DOHH2 (cell line): ENCODE results near the gene R3HDM2.

Experiments
- EZH2phosphoT487 ChIP-seq: fragments of 200-600 bp; sonication (generic); IDR thresholded peaks from 2 replicates; pipeline ENCODE4 v1.6.1; 2017; ENCODE audit warnings: borderline replicate concordance, mild to moderate bottlenecking, antibody characterized with exemption, low read length, moderate library complexity, mixed read lengths
- TF ChIP-seq, protein P1 (sequence below): fragments of 200-600 bp; sonication (generic); IDR thresholded peaks from one replicate; pipeline ENCODE4 v1.5.1; 2014; ENCODE audit warnings: antibody characterized with exemption, mild to moderate bottlenecking, low read depth, low read length; ENCODE audit not compliant: poor library complexity, severe bottlenecking

DNA sequence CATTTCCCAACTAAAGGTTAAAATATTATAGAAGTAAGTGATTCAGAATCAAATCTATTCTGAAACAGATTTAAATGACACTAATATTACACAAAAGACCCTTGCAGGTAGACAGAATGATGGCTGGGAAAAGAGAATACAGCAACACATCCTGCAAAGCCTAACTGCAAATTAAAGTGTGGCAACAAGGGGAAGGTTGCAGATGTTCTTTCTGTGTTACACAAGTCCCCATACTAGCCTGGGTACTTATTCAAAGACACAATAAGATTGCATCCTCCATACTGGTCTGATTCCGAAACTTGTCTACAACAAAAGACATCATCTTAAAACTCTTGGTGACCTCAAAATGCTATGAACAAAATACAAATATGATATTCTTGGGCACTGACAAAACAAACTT lies 50.5 kb downstream of the R3HDM2 start:
- TF ChIP-seq, protein P1, sequence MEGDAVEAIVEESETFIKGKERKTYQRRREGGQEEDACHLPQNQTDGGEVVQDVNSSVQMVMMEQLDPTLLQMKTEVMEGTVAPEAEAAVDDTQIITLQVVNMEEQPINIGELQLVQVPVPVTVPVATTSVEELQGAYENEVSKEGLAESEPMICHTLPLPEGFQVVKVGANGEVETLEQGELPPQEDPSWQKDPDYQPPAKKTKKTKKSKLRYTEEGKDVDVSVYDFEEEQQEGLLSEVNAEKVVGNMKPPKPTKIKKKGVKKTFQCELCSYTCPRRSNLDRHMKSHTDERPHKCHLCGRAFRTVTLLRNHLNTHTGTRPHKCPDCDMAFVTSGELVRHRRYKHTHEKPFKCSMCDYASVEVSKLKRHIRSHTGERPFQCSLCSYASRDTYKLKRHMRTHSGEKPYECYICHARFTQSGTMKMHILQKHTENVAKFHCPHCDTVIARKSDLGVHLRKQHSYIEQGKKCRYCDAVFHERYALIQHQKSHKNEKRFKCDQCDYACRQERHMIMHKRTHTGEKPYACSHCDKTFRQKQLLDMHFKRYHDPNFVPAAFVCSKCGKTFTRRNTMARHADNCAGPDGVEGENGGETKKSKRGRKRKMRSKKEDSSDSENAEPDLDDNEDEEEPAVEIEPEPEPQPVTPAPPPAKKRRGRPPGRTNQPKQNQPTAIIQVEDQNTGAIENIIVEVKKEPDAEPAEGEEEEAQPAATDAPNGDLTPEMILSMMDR = no peak
- TF ChIP-seq EZH2phosphoT487 = no peak
